ENCODE results near the gene CTDSPL2.
"Not testable (repeated sequence)": the region's sequence is repeated elsewhere in the genome, so short reads cannot be mapped to it uniquely, and the experiment has no call there.

CTDSPL2 gene

DNA sequence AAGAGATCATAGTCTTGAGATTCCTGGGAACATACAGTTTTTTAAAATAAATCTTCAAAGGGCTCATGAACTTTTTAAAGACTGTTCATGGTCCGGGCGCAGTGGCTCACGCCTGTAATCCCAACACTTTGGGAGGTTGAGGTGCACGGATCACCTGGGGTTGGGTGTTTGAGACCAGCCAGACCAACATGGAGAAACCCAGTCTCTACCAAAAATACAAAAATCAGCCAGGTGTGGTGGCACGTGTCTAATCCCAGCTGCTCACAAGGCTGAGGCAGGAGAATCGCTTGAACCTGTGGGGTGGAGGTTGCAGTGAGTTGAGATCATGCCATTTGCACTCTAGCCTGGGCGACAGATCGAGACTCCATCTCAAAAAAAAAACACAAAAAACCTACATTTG is 68.1 kb downstream of the CTDSPL2 start:
- Mint-ChIP-seq H3K4me1 (ENCODE audit: low read depth in 2 of 2) (peaks cover 1 to 7% of the 10 kb centered on the region in 2 donors), H3K27ac (peak overlapping the region; percentile 10 to 67), H3K36me3 (ENCODE audit: insufficient read depth) (peaks cover 69% of the 10 kb centered on the region), H3K27me3 (no peaks in the 10 kb centered on the region), H3K4me3 (no peak overlapping the region), H3K9me3 (no peaks in the 10 kb centered on the region)
- ATAC-seq (replicated peaks), result no peak
- no peak for DNase-seq

DNA sequence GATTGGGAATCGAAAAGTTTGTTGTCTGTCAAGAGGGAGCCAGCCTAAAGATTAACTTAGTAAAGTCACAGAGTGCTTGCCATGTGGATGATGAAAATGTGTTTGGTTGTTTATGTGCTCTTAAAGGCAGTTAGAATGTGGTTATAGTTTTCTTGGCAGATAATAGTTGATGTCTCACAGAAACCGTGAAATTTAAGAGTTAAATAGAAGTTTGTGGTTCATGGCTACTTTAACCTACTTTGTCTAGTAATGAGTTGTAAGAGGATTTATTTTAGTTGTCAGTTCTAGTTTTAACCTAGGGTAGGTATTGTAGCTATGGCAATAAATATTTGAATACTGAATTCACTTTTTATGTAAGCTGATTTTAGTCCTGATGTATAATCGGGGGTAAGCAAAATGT is 73.1 kb downstream of the CTDSPL2 start:
- peak overlapping the region in 1 of 2 donors; percentile 59 for H3K27ac Mint-ChIP-seq
- no peak overlapping the region for H3K4me3 Mint-ChIP-seq
- no peaks in the 10 kb centered on the region for H3K9me3 Mint-ChIP-seq
- ATAC-seq (replicated peaks), result no peak
- no peak for DNase-seq
- peaks cover 1 to 26% of the 10 kb centered on the region in 2 donors for H3K4me1 Mint-ChIP-seq (ENCODE audit: low read depth in 2 of 2)
- peaks cover 65% of the 10 kb centered on the region for H3K36me3 Mint-ChIP-seq (ENCODE audit: insufficient read depth)
- no peaks in the 10 kb centered on the region for H3K27me3 Mint-ChIP-seq

DNA sequence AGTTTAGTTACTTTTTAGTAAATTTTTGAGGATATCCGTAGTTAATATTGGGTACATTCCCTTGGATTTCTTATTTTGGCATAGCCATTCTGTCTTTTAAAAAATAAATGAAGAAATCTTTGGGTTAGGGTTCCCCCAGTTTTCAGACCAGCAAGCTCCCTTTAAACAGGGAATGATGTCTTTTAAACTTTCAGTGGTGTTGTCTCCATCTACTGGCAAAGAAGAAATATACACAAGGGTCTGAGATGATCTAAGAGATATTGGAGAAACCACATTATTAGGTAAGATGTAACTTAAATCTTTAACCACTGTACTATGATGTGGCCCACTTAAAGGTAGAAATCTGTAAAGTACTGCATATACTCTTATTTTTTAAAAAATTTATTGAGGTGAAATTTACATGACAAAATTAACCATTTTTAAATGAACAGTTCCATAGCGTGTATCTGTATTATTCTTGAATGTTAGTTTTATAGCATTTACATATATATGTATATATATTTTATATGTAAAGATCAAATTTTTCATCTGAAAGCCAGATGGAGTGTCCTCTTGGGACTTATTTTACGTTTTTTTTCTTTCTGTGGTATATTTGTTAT is 74.4 kb downstream of the CTDSPL2 start:
- DNase-seq, result no peak
- Mint-ChIP-seq H3K4me3 (no peak overlapping the region), H3K9me3 (no peaks in the 10 kb centered on the region), H3K36me3 (ENCODE audit: insufficient read depth) (peaks cover 69% of the 10 kb centered on the region), H3K27me3 (no peaks in the 10 kb centered on the region), H3K4me1 (ENCODE audit: low read depth in 2 of 2) (peaks cover 1 to 26% of the 10 kb centered on the region in 2 donors), H3K27ac (peak overlapping the region; percentile 59 to 62)
- ATAC-seq (replicated peaks), result peak; percentile 74

DNA sequence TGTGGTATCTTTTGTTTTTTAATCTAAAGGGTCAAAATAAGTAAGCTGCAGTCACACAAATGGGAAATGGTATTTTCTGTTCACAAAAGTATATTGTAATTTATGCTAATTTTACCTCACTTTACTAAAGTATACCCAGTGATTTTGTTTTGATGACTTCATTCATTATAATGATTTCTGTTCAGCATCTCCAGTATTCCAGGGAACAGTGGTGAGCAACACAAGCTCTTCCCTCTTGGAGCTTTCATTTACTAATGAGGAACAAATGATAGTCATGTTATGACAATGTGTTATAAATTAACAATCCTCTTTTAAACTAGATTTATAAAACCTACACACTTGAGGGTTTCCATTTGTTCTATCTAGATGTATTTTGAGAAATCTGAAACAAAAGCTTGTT is 89.0 kb downstream of the CTDSPL2 start:
- Mint-ChIP-seq H3K4me1 (ENCODE audit: low read depth in 2 of 2) (no peaks in the 10 kb centered on the region), H3K36me3 (ENCODE audit: insufficient read depth) (peaks cover 39% of the 10 kb centered on the region), H3K9me3 (no peaks in the 10 kb centered on the region), H3K27ac (no peak overlapping the region), H3K27me3 (no peaks in the 10 kb centered on the region), H3K4me3 (no peak overlapping the region)
- DNase-seq (no peak), ATAC-seq (replicated peaks) (no peak)

DNA sequence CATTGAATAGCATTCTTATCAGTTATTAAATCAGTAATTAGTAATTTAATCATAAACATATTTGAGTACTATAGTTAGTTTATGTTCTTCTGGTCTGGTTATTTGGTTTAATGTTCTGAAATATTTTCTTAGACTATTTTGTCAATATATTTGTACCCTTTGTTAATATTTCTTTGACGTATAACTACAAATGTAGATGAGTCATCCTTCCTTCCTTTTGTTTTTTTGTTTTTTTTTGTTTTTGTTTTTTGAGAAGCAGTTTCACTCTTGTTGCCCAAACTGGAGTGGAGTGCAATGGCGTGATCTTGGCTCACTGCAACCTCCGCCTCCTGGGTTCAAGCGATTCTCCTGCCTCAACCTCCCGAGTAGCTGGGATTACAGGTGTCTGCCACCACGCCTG is 92.1 kb downstream of the CTDSPL2 start:
- H3K27ac Mint-ChIP-seq, result peak overlapping the region in 1 of 2 donors; percentile 44

DNA sequence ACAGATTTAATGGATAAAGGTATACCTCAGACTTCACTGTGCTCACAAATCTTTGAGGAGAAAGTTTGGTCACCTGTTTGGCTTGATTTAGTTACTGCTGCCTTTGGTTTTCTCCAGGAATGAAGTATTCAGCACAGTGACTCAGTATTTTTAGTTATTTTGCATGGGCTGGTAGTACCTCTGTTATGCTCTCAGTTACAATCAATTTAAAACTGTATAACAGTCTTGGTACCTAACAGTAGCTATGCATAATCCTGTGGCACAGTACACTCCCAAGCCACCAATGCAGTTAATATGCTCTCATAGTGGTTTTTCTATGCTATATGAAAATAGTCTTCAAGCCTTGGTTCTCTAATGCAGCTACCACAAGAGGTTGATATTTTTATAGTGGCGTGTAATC is 97.6 kb downstream of the CTDSPL2 start:
- DNase-seq, result no peak
- ATAC-seq (replicated peaks), result no peak
- no peak overlapping the region for H3K27ac Mint-ChIP-seq
- H3K36me3 Mint-ChIP-seq (ENCODE audit: insufficient read depth), result peaks cover 51% of the 10 kb centered on the region
- H3K4me1 Mint-ChIP-seq (ENCODE audit: low read depth in 2 of 2), result peaks cover 0 to 3% of the 10 kb centered on the region in 2 donors
- no peaks in the 10 kb centered on the region for H3K9me3 Mint-ChIP-seq
- H3K27me3 Mint-ChIP-seq, result no peaks in the 10 kb centered on the region
- H3K4me3 Mint-ChIP-seq, result no peak overlapping the region

More for the DNA sequence above, 92.1 kb downstream of the CTDSPL2 start:
- H3K9me3 Mint-ChIP-seq, result no peaks in the 10 kb centered on the region
- no peaks in the 10 kb centered on the region for H3K4me1 Mint-ChIP-seq (ENCODE audit: low read depth in 2 of 2)
- no peaks in the 10 kb centered on the region for H3K27me3 Mint-ChIP-seq
- peaks cover 56% of the 10 kb centered on the region for H3K36me3 Mint-ChIP-seq (ENCODE audit: insufficient read depth)
- DNase-seq (no peak), ATAC-seq (replicated peaks) (no peak)
- H3K4me3 Mint-ChIP-seq, result no peak overlapping the region

DNA sequence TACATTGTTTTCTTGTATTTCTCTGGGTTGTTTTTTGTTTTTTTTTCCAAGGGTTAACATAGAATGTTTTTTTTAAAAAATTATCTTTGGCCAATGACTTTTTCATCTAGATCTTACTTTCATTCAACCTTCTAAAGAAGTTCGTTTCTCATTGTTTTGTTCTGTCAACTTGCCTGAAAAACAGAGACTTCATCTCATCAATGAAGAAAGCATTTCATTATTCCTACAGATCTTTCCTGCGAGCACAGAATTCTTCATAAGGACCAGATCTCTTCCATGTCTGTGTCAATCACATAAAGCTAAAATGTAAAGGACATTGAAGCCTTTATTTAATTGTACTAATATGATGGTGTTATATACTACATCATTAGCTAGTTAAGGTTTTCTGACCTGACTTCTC is 99.8 kb downstream of the CTDSPL2 start:
- no peak for DNase-seq
- no peaks in the 10 kb centered on the region for H3K27me3 Mint-ChIP-seq
- no peaks in the 10 kb centered on the region for H3K9me3 Mint-ChIP-seq
- no peak overlapping the region for H3K4me3 Mint-ChIP-seq
- peak overlapping the region in 1 of 2 donors; percentile 67 for H3K27ac Mint-ChIP-seq
- no peak for ATAC-seq (replicated peaks)
- peaks cover 3 to 6% of the 10 kb centered on the region in 2 donors for H3K4me1 Mint-ChIP-seq (ENCODE audit: low read depth in 2 of 2)
- peaks cover 36% of the 10 kb centered on the region for H3K36me3 Mint-ChIP-seq (ENCODE audit: insufficient read depth)

DNA sequence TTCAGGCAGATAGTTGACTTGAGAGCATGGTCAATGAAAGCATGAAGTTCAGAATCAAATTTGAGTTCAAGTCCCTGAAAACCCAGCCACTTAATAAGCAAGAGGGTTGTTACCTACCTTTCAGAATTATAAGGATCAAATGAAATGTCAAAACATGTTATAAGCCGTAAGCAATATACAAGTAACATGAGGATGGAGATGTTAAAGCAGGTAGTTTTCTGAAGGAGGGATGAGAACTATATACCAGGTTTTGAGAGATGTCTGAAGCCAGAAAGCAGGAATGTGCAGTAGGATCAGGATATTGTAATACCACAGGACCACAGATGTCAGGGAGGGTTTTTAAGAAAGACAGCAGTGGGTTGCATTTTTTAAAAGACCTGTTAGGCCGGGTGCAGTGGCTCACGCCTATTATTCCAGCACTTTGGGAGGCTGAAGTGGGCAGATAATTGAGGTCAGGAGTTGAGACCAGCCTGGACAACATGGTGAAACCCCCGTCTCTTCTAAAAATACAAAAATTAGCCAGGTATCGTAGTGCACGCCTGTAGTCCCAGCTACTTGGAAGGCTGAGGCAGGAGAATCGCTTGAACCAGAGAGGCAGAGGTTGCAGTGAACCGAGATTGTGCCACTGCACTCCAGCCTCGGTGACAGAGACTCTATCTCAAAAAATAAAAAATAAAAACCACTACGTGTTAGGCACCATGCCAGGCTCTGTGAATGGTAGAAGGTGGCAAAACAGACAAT is 102.6 kb downstream of the CTDSPL2 start:
- no peaks in the 10 kb centered on the region for H3K27me3 Mint-ChIP-seq
- H3K4me3 Mint-ChIP-seq, result no peak overlapping the region
- H3K27ac Mint-ChIP-seq, result no peak overlapping the region
- DNase-seq (no peak), ATAC-seq (replicated peaks) (no peak)
- H3K9me3 Mint-ChIP-seq, result no peaks in the 10 kb centered on the region
- peaks cover 17% of the 10 kb centered on the region for H3K36me3 Mint-ChIP-seq (ENCODE audit: insufficient read depth)
- H3K4me1 Mint-ChIP-seq (ENCODE audit: low read depth in 2 of 2), result peaks cover 3 to 17% of the 10 kb centered on the region in 2 donors

DNA sequence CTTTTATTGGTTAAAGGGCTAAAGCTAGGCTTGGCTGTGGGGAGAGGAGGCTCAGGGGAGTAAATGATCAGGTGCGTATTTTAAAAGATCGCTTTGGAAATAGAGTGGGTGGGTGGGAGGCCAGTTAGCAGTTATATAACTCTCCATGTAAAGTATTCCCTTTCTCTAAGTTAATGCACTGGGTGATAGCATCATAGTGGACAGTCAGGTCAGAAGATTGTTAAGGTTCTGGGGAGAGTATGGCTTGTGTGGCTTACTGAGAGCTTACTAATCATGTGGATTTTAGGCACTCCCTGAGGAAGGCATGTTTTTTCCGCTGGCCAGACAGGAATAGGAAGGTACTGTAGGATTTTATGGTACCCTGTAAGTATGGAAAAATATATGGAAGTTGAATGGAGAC is 103.2 kb downstream of the CTDSPL2 start:
- peaks cover 4 to 21% of the 10 kb centered on the region in 2 donors for H3K4me1 Mint-ChIP-seq (ENCODE audit: low read depth in 2 of 2)

DNA sequence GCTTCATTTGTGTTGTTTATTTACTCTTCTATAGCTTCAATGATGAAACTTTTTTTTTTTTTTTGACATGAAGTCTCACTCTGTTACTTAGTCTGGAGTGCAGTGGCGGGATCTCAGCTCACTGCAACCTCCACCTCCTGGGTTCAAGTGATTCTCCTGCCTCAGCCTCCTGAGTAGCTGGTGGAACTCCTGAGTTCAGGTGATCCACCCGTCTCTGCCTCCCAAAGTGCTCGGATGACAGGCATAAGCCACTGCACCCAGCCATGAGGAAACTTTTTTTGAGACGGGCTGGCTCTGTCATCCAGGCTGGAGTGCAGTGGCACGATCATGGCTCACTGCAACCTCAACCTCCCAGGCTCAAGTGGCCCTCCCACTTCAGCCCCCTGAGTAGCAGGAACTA is 104.8 kb downstream of the CTDSPL2 start:
- H3K27me3 Mint-ChIP-seq; H3K9me3 Mint-ChIP-seq; DNase-seq; H3K4me3 Mint-ChIP-seq; ATAC-seq (replicated peaks): not testable (repeated sequence)
- H3K27ac Mint-ChIP-seq, result peak overlapping the region in 1 of 2 donors; percentile 77
- peaks cover 21% of the 10 kb centered on the region for H3K36me3 Mint-ChIP-seq (ENCODE audit: insufficient read depth)
- H3K4me1 Mint-ChIP-seq (ENCODE audit: low read depth in 2 of 2), result peaks cover 8 to 26% of the 10 kb centered on the region in 2 donors

More for the DNA sequence above, 103.2 kb downstream of the CTDSPL2 start:
- Mint-ChIP-seq H3K27me3 (no peaks in the 10 kb centered on the region), H3K36me3 (ENCODE audit: insufficient read depth) (peaks cover 15% of the 10 kb centered on the region), H3K4me3 (no peak overlapping the region), H3K27ac (no peak overlapping the region), H3K9me3 (no peaks in the 10 kb centered on the region)
- DNase-seq, result no peak
- ATAC-seq (replicated peaks), result no peak

DNA sequence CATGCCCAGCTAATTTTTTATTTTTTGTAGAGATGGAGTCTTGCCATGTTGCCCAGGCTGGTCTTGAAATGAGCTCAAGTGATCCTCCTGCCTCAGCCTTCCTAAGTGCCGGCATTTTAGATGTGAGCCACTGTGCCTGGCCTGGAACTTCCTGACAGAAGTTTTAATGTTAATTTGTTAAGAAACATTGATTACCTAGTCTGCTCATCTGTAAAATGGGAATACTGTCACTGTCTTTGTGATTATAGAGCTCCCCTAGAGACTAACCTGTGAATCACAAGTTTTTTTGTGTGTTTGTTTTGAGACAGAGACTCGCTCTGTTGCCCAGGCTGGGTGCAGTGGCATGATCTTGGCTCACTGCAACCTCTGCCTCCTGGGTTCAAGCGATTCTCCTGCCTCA is 105.3 kb downstream of the CTDSPL2 start:
- DNase-seq (no peak), ATAC-seq (replicated peaks) (no peak)
- Mint-ChIP-seq H3K36me3 (ENCODE audit: insufficient read depth) (peaks cover 25% of the 10 kb centered on the region), H3K4me1 (ENCODE audit: low read depth in 2 of 2) (peaks cover 8 to 27% of the 10 kb centered on the region in 2 donors), H3K27ac (peak overlapping the region in 1 of 2 donors; percentile 77), H3K4me3 (no peak overlapping the region), H3K27me3 (no peaks in the 10 kb centered on the region), H3K9me3 (no peaks in the 10 kb centered on the region)

DNA sequence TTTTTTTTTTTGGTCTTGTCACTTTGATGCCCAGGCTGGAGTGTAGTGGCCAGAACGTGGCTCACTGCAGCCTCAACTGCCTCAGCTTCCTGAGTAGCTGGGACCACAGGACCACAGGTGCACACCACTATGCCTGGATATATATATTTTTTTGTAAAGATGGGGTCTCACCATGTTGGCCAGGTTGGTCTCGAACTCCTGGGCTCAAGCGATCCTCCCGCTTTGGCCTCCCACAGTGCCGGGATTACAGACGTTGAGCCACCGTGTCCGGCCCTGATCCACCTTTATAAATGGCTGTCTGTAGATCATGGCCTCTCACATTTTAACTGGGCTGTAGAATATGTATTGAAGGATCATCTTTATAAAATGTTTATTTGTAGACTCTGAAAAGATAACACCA is 107.7 kb downstream of the CTDSPL2 start:
- ATAC-seq (replicated peaks), result no peak
- Mint-ChIP-seq H3K36me3 (ENCODE audit: insufficient read depth) (peaks cover 38% of the 10 kb centered on the region), H3K27me3 (no peaks in the 10 kb centered on the region), H3K4me3 (peak overlapping the region; percentile 73 to 93), H3K4me1 (ENCODE audit: low read depth in 2 of 2) (peaks cover 16 to 38% of the 10 kb centered on the region in 2 donors), H3K9me3 (no peaks in the 10 kb centered on the region), H3K27ac (peak overlapping the region in 1 of 2 donors; percentile 72)
- no peak for DNase-seq

DNA sequence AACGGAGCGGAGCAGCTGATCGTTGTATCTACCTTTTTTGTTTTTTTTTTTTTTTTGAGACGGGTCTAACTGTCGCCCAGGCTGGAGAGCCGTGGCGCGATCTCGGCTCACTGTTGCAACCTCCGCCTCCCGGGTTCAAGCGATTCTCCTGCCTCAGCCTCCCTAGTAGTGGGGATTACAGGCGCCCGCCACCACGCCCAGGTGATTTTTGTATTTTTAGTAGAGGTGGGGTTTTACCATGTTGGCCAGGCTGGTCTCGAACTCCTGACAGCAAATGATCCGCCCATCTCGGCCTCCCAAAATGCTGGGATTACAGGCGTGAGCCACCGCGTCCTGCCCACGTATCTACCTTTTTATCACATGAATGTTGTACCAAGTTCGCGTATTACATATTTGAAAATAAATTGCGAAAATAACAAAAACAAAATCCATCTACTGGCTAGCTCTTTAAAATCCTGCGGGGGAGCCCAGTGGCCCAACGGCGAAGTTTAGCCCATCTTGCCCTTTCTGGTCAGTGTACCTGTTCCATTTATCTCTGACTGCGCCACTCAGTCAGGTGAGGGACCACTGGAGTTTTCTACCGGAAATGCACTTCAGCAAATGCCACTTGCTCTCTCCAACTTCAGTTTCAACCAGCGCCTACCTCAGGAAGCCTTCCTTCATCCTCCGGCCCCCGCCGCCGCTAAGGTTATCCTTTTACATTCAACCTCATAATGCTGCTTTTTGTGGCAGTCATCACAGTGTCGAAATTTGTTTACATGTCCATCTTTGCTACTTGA is 108.3 kb downstream of the CTDSPL2 start:
- H3K27me3 Mint-ChIP-seq, result no peaks in the 10 kb centered on the region
- H3K4me1 Mint-ChIP-seq (ENCODE audit: low read depth in 2 of 2), result peaks cover 20 to 38% of the 10 kb centered on the region in 2 donors

More for the DNA sequence above, 108.3 kb downstream of the CTDSPL2 start:
- Mint-ChIP-seq H3K4me3 (peak overlapping the region; percentile 93 to 94), H3K36me3 (ENCODE audit: insufficient read depth) (peaks cover 41% of the 10 kb centered on the region), H3K9me3 (no peaks in the 10 kb centered on the region), H3K27ac (peak overlapping the region; percentile 93 to 96)
- DNase-seq, result peak in 2 of 3 experiments; percentile 10 to 13
- no peak for ATAC-seq (replicated peaks)

Measured in effector memory CD8-positive, alpha-beta T cell (primary cell).